OCI-LY7 (cell line): ENCODE data around the gene CCSER2.

Experiments used
- CTCF ChIP-seq: fragments of 200-600 bp; sonication (generic); conservative IDR thresholded peaks from 2 replicates; pipeline ENCODE4 v1.5.1; 2014; ENCODE audit warnings: mild to moderate bottlenecking, antibody characterized with exemption, low read length, moderate library complexity, mixed read lengths
- EZH2phosphoT487 ChIP-seq: fragments of 200-600 bp; sonication (generic); IDR thresholded peaks from 2 replicates; pipeline ENCODE4 v1.6.1; 2018; ENCODE audit warnings: low read depth, borderline replicate concordance, mild to moderate bottlenecking, mixed run types, antibody characterized with exemption, low read length, moderate library complexity, mixed read lengths

DNA sequence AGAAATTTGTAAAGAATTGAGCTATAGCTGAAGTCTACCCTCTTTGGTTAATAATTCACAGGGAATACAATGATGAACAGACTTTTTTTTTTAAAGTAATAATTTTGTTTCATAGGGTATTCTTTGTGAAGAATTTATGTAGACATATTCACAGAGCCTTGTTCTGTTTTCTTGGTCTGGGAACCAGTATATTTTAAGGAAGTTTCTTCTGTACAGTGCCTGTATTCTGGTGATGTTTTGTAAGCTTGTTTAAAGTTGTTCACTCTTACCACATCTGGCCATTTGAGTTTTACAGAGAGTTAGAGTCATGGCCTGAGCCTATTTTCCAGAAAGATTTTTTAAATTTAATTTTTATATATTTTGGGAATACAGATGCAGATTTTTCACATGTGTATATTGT lies 70.3 kb downstream of the CCSER2 start:
- no peak for TF ChIP-seq CTCF
- no peak for TF ChIP-seq EZH2phosphoT487
